HG03354 (cell line): ENCODE results near the gene DAAM2.

Source experiments
- ATAC-seq: cut with Tn5 transposase; IDR thresholded peaks from one replicate; pipeline ENCODE4 v1.9.1; 2021; ENCODE audit warnings: mild to moderate bottlenecking; ENCODE audit not compliant: unreplicated experiment, poor library complexity, severe bottlenecking

The DAAM2 gene

DNA sequence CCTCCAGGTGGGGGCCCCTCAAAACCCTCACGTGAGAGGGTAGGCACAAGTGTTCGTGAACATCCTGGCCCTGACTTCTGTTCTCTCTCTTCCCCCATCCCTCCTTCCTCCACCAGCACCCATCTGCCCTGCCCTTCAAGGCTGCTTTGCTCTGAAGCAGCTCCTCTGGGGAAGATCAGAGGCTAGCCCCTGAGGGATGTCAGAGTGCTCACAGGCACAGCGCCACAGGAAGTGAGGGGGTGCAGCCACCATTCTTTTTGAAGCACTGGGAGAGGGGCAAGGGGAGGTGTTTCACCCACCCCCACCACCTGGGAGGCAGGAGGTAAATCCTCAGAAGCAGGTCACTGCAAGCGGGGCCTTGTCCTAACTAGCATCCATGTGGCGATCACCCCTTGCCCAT, 130.6 kb downstream of the DAAM2 start:
- ATAC-seq = no peak

DNA sequence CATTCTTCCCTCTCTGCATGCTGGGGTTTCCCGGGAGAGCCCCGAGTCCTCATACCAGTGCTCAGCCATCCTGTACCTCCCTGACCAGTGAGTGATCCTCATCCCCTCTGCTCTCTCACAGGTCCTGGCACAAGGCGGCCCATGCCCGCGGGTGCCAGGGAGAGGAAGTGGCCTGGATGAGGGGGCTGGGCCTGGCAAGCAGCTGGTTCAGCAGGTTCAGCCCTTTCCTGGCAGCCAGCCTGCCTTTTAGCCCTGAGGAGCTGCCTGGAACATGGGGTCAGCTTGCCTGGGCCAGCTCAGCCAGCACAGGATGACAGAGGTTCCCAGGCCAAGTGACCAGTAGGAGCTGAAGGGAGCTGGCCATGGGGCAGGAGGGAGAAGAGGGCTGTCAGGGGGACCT, 131.2 kb downstream of the DAAM2 start:
- no peak for ATAC-seq

DNA sequence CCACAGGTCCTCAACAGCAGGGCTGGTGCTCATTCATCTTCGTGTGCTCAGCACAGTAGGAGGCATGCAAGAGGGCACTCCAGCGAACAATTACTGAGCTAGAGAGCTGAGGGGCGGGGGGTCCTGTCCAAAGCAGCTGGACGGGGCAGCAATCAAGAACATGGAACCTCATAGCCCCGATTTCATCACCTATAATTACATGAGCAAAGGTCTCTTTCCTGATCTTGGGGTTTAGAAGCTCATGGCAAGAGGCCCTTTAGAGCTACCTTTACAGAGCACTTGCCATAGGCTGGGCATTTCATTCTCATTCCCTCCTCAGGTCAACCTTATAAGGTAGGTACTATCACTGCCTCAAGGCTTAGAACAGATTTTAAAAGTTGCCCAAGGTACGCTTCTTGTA, 131.7 kb downstream of the DAAM2 start:
- no peak for ATAC-seq

DNA sequence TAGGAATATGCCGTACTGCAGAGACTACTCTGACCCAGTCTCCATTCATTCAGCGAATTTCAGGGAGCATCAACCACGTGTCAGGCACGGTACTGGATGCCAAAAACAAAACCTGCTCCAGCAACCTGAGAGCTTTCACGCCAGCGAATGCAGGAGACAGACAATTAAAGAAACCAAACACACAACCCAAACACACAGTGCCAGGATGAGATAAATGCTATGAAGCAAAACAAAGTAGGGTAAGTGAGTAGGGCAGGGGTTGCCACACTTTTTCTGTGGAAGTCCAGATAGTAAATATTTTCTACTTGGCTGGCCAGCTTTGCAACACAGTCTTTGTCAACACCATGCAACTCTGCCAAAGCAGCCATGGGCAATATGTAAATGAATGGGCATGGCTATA, 132.1 kb downstream of the DAAM2 start:
- ATAC-seq = no peak

DNA sequence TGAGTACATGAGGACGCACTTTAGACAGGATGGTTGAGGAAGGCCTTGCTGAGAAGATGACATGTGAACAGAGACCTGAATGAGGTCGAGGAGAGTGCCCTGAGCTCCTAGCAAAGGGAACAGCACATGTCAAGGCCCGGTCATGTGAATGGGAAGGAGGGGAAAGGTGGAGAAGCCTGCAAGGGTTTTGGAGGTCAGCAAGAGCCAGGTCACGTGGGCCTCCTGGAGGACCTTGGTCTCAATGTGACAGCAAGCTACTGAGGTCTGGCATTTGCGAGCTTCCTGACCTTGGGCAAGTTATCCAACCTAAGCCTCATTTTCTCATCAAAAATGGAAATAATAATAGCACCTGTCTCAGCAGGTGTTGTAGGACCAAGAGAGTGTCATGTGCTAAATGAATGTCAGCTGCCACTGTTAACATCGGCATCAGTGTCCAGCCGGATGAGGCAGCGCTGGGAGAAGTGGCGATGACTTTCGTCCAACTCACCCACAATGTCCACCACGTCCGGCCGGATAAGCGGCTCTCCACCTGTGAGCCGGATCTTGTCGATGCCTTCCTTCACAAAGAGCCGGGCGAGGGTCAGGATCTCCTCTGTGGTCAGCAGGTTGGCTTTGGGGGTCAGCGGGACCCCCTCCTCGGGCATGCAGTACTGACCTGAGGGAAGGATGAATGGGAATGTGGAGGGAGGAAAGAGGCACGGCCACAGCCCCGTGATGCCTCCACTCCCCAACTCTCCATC, 133.2 kb downstream of the DAAM2 start:
- ATAC-seq = no peak

DNA sequence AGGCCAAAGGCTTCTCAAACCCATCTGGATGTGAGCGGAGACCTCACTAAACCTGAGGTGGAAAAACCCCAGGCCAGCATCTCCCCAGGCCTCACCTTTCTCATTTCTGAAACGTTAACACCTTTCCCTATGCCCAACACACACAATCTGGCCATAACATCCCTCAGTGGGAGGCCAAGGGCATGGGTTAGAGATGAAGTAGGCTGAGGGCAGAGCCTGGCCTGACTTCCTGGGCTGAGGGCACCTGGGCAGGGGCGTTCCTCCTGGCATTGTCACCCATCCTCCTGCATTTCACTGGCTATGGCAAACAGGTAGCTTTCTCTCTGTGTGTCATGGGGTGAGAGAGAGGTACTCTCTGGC, 133.7 kb downstream of the DAAM2 start:
- ATAC-seq = no peak

- ATAC-seq = no peak
Measured at GRCh38 chr6:39926668-39927067, 134.5 kb downstream of the DAAM2 start.

- no peak for ATAC-seq
Measured at GRCh38 chr6:39927159-39927558, 135.0 kb downstream of the DAAM2 start.

DNA sequence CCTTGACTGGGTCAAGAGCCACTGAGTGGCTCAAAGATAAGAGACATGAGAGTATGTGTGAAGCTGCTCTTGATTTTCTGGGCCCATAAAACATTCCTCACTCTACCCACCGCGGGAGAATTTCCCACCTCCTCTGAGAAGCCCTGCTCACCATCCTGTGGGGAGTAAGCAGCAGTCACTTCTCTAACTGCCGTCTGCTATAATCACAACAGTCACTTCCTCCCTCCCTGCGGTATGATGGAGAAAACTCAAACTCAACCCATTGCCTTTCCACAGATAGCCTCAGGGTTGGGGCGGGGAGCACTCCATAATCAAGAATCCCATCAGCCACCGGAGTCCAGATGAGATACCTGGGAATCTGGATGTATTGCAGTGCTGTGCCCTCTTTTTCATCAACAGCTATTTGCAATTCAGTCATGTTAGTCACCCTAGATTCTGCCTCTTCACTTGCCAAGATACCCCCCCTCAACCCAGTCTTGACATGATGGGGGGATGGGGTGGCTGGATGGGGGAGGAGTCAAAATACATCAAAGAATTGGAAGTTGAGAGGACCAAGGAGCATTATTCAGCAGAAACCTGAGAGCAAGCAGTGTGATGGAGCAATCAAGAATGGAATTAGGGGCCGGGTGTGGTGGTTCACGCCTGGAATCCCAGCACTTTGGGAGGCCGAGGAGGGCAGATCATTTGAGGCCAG, 137.0 kb downstream of the DAAM2 start:
- ATAC-seq = no peak

GRCh38 chr6:39929733-39930461, 137.7 kb downstream of the DAAM2 start:
- ATAC-seq = no peak

- ATAC-seq = no peak
Measured at GRCh38 chr6:39930540-39930939, 138.4 kb downstream of the DAAM2 start.

- ATAC-seq = no peak
Measured at GRCh38 chr6:39931607-39932006, 139.4 kb downstream of the DAAM2 start.

- ATAC-seq = no peak
Measured at GRCh38 chr6:39932386-39932910, 140.3 kb downstream of the DAAM2 start.

DNA sequence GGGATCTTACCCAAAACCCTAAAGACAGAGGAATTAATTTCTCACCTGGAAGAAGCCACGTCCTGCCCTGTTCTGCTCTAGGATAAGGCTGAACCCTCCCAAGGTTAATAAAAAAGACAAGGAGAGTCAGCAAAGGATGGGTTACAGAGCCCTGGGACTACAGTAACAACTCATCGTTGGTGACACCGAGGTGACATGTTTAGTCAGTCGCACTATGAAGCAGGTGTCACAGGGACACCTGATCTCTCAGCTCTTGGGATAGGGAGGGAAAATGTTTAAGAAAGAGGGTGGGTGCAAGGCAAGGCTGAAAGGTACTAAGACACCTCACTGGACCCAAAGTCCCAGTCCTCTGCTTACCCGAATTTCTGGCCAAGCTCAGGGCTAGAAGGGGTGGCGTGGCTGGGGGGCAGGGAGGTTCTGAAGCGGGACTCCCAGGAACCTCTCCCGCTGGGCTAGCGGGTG, 141.5 kb downstream of the DAAM2 start:
- ATAC-seq = no peak

- ATAC-seq = no peak
Measured at GRCh38 chr6:39934131-39934757, 142.1 kb downstream of the DAAM2 start, which contains the start of gene MOCS1. MOCS1 (minus strand) TSS chr6:39934462; CDS start chr6:39934417, 45 bp downstream.

GRCh38 chr6:39935241-39935640, 143.1 kb downstream of the DAAM2 start:
- ATAC-seq = no peak

GRCh38 chr6:39936857-39937256, 144.7 kb downstream of the DAAM2 start:
- no peak for ATAC-seq

- ATAC-seq = no peak
Measured at GRCh38 chr6:39937686-39938333, 145.6 kb downstream of the DAAM2 start.

DNA sequence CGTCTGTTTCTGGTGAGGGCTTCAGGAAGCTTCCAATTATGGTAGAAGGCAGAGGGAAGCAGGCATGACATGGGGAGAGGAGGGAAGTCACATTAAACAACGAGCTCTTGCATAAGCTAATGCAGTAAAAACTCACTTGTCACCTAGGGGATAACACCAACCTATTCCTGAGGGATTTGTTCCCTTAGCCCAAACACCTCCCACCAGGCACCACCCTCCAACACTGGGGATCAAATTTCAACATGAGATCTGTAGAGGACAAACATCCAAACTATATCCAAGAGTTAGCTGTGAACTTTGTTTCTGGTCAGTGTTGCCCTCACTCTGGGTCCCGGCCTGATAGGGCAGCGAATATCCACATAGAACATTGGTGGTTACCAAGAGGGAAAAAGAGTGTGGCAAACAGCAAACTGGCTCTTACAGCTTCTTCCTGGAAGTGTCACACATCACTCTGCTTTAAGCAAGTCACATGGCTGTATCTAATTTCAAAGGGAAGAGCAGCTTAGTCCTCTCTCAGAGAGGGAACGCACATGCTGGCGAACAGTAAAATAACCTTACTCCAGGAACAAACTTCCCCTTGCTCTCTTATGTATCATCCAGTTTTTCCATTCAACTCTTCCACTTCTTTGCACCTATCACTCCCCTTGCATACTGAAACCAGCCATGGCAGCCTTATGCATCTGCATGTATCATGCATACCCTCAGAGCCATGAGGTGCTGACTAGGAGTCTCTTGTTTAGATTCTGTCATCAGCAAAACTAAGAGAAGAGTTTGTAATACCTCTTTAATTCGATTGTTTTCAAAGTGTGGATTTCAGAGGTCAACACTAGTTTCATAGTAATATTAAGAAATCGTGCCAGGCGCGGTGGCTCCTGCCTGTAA, 146.8 kb downstream of the DAAM2 start:
- no peak for ATAC-seq
